NCI-H2081 treated with DMSO at 0.1 percent for 48 hours (cell line): ENCODE measurements around the gene ZFP90.
"Not testable (repeated sequence)": the region's sequence is repeated elsewhere in the genome, so short reads cannot be mapped to it uniquely, and the experiment has no call there.

Source experiments
- DNase-seq: peaks from one replicate; lab custom pipeline; 2025; lab: John Stamatoyannopoulos, UW

The ZFP90 gene

DNA sequence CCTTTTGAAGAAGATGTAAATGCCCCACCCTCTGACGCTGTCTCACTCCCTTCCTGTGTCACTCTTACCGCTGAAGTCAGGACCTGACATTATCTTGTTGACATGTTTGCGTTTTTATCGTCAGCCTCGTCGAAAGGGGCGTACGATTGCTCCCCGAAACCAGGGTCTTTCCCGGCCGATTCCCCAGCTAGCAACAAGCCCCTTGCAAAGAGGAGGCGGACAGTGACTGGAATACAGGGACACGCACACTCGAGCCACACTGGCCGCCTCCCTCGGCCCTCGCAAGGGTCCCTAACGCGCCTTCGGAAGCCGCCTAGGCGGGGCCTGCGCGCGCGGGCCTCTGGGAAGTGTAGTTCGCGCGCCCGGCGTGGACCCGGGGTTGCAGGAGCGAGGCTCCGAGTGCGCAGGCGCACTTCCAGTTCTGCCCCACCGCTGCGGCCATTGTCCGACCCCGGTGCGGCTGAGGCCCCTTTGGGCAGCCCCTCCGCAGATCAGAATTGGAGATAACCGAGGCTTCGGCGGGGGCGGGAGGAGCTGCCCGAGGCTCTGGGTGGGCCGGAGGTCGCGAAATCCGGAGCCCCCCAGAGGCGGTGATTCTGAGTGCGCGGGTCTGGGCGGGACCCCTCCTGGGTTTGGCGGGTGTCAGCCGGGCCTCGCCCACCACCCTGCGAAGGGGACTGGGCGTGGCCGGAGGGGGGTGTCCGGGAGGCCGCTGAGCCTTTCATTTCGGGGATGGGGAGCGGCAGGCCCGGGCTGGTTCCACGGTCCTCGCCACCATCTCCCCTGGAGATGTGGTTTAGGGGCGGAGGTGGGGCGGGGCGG, at the start of gene ZFP90:
Gene ZFP90, plus strand, starts transcription at position 412 of the 822 bp plus-strand sequence. CDS start 502 bp downstream, outside the sequence.
- DNase-seq: peak; percentile 10

DNA sequence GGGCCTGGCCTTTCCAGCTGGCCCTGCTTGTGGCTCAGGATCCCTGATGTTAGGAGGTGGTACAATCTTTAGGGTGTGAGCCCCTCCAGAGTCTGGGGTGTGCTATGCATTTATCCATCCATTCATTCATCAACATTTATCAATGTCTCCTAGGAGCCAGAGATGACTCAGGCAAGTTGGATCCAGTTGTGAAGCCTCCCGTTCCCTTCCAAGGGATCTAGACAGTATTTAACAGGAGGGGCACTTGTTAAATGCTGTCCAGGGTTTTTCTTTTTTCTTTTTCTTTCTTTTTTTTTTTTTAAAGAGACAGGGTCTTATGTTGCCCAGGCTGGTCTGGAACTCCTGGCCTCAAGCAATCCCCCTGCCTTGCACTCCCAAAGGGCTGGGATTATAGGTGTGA, 48.7 kb upstream of the ZFP90 start:
- no peak for DNase-seq

DNA sequence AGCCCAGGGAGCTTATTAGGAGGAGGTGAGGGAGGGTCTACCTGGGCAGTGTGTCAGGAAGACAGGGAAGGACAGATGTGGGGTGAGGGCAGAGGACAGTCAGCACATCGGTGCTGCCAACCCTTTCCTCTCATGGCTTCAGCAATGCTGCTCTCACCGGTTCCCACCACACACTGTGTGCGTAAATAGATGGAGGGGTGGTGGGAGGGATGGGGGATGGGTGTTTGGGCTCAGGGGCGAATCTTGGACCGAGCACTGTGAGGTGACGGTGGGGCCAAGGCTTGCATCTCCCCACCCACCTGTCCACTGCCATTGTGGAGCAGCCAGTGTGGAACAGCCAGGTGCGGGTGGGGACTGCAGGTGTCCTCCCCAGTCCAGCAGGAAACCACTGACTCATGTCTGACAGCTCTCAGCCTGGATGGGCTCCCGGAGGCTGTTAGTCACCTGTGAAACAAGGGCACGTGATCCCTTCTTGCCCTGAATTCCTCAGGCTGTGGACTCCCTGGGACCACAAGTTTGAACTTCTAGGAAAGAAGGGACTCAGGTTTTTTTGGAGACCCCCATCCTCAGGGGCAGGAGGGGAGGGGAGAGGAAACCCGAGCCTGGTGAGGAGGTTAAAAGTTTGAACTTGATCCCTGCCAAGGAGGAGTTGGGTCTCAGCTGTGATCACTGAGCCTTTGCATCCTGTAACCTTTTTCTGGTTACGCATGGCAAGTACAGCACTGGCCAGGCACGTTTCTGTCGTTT, 48.1 kb upstream of the ZFP90 start:
- no peak for DNase-seq

DNA sequence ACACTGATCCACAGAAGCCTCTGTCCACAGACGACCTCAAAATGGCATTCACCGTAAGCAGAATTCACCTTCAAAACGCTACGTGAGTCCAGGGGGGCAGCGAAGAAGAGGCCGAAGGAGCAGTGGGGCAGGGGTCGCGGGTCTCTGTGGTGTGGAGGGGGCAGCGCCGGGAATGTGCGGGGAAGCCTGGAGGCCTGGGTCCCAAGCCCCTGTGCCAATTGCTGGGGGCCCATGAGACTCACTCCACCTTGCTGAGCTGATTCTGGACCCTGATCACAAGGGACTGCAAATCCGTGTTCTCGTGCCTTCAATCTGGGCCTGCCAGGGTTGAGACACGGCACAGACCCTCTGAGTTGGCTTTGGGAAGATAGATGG, 47.5 kb upstream of the ZFP90 start:
- no peak for DNase-seq

DNA sequence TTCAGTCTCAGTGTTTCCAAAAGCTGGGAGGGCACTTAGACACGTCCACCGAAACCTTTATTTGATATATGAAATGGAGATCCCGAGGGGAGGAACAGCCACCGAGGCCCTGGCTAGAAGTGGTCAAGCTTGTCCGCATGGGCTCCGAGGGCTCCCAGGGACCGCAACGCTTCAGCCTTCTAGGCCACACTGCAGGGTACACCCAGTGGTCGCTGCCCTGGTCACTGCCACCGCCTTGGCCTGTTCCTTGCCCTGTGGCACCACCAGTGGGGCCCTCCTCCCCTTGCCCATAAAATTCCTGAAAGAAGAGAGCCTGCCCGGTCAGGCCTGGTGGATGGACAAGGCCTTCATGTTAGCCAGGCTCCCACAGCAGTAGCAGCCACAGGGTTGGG, 46.9 kb upstream of the ZFP90 start:
- no peak for DNase-seq

DNA sequence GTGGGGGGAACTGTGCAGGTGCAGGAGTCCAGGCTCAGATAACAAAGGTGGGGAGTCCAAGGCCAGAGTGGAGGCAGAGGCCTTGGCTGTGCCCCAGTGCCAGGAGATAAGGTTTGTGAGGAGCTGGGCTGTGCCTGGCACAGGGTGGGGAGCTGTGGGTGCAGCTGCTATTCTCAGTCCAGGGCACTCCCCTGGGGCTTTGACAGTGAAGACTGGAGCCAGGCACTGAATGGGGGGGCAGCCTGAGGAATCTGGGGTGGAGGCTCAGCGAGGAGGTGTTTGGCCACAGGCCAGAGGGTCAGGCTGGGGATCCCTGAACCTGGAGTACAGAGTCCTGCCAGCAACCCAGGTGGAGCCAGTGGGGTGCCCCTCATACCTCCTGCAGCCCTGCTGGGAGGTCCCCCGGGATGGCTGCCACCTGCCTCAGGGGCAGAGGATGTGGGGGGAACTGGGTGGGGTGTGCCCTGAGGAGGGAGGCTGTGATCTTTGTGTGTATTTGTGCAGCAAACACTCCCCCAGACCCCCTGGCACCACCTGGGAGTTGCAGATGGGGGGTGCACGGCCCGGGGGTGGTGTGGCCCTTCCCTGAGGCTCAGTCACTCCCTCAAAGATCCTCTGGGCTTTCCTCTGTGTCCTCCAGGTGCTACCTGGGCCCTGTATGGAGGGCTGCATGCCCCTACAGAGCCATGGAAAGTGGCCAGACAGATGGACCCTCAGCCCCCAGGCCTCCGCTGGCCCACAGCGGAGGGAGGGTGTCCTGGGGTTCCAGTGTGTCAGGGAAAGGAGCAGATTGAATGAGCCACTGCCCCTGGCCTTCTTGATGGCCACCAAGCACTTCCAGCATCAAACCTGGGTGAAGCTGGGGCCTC, 46.3 kb upstream of the ZFP90 start:
- no peak for DNase-seq

DNA sequence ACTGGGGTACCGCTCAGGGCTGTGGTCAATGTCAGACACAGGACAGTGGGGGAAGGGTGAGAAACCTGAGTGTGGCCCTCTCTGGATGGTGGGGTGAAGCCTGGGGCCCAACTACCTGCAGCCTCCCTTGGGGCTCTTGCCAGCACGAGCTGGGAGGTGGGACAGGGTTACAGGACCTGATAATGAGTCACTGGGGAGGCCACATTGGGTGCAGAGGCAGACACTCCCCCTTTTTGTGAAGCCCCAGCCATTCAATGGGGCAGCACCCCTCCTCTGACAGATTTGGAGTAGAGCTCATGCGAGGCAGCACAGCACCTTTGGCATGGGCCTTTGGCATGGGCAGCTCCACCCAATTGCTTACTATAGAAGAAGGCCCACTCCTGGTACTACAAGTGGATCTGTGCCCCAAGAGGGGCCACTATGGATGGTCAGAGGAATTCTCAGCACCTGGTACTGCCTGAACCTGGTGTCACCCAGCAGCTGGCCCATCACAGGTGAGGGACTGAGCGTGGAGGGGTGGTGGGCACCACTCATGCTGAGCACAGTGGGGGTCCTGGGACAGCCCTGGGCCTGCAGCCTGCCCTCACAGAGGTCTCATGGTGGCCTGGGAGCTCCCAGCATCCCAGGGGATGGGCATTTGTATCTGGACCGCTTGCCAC, 45.5 kb upstream of the ZFP90 start:
- DNase-seq: no peak

DNA sequence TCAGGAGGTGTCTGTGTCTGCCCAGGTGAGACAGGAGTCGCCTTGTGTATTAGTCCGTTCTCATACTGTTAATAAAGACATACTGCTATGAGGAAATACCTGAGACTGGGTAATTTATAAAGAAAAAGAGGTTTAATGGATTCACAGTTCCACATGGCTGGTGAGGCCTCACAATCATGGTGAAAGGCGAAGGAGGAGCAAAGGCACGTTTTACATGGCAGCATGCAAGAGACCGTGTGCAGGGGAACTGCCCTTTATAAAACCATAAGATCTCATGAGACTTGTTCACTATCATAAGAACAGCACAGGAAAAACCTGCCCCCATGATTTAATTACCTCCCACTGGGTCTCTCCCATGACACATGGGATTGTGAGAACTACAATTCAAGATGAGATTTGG, 44.8 kb upstream of the ZFP90 start:
- not testable (repeated sequence) for DNase-seq

DNA sequence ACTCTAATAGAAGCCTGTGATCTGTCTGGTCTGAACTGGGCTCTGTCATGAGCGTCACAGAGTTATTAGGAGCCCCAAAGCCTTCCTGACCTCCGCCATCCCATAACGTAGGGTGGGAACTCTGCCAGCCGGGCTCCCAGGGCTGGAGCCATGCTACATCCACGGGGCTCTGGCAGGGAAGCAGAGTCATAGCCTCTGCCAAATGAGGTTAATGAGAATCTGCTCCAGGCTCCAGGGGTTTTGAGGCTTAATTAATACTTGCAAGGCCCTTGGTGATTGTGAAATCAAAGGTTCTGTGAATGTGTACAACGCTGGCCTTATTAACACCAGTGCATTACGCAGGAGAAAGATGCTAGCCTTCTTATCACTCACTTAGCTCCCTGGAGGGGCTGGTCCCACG, 42.4 kb upstream of the ZFP90 start:
- DNase-seq: no peak

DNA sequence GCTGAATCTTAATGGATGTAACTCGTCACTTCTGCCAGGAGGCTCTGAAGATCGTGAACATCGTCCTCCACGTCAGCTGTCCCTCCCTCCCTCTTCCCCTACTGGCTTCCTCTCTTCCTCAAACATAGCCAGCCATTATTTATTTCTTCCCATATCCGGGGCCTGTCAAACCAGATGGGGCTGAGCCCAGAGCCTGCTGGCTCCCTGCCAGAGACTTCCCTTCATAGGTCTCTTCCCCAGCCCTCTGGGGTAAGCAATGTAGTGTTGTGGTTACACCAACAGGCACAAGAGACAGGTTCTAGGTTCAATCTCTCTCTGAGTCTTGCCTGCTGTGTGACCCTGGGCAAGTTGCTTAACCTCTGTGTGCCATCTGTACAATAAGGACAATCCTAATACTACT, 40.1 kb upstream of the ZFP90 start:
- no peak for DNase-seq

DNA sequence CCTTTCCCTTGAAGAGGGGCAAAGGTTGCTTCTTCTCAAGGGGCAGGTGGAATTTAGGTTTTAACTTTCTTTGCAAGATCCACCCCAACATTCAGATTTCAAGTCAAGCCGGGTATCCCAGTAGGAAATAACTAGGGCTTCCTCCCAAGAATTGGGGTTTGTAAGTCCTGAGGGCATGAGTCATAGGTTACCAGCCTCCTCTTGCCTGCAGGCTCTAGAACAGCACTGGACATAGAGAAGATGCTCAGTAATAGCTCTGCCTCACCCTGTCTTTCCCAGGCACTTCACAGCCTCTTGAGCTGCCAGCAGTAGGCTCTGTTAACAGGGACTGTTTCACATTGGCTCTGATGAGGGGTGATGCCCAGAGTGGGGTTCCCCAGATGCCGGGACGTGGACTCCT, 35.8 kb upstream of the ZFP90 start:
- no peak for DNase-seq

DNA sequence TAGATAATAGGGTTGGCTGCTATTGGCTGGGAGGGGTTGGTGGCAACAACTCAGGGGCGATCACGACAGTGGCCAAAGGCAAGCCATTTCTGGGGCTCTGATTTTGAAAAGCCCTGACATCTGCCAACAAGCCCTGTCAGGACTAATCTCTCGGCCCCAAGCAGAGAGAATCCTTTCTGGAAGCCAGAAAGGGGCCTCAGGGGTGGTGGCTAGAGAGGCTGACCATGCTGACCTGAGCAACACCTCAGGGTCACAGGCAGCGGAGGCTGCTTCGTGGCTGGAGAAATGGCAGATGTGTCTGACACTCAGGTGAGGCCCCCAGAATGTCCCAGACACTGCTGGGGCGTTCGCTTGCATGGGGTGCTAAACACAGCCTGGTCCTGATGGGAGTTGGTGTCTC, 35.0 kb upstream of the ZFP90 start:
- DNase-seq: no peak

DNA sequence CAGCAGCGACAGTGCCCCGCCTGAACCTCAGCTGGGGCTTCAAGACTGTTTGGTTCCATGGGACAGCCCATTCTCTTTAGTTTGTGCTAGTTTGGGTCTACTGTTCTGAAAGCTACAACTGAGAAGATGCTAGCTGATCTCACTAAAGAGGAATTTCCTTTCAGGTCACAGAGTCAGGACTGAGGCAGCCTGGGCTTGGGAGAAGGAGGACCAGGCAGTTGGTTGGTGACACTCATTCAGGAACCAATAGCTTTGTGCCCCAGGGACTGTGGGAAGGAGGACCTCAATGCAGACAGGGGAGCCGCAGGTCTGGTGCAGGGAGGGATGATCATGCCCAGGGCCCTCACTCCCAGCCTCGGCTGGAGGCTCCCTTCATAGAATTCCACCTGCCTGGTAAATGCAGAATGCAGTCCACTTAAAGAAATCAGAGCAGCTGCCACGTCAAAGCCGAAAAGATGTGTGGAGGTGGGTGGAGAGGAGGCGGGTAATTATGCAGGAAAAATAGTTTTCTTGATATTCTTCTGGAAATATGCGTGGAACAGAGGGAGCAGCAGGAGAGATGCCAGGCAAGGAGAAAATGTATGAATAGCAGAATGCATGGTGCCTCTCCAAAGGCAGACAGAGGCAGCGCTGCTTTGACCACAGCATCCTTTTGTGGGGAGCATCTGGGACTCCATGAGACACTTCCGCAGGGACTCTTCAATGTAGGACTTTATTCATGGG, 32.6 kb upstream of the ZFP90 start:
- DNase-seq: no peak

DNA sequence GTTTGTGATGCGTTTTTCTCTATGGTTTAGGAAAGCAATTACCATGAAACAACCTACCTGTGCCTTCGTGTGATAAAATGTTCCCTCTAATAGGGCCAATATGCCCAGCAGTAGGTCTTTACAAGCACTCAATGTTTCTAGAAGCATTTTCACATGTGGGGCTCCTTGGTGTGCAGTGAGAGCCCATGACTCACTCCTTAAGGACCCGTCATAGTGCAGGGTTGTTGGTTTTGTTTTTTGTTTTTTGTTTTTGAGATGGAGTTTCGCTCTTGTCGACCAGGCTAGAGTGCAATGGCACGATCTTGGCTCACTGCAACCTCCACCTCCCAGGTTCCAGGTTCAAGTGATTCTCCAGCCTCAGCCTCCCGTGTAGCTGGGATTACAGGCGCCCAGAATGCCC, 31.1 kb upstream of the ZFP90 start:
- DNase-seq: no peak

DNA sequence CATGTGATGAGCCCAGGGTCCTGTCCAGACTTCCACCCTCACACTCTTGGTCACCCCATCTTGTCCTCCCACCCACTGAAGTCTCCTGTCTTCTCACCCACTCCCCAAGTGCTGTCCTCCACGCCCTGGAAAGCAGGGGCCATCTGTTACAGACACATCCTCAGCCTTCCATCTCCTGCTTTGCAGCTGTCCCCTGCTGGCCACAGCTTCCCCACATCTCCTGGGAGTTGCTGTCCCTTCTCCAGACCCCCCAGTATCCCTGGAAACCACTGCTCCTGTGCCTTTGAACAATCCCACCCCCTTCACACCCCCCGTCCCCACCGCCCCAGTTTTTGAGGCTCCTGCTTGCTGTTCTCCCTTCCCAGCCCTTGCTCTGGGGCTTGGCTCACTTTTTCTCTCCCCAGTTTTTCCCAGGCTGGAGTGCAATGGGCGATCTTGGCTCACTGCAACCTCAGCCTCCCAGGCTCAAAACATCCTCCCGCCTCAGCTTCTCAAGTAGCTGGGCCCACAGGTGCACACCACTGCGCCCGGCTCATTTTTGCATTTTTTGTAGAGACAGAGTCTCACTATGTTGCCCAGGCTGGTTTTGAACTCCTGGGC, 30.4 kb upstream of the ZFP90 start:
- DNase-seq: no peak

DNA sequence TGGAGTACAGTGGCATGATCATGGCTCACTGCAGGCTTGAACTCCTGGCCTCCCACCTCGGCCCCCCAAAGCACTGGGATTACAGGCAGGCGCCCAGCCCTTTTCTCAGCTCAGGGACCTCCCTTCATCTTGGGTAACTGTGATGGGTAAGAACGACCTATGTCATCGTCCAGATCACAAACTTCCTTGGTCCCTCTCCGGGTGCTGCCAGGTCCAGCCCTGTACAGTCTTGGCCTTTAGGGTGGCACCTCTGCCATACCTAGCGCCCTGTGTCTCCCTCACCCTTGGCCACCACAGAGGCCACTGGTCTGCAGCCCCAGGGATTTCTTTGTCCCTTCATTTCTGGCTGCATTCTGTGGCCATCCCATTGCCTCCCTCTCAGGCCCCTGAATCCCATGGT, 29.7 kb upstream of the ZFP90 start:
- no peak for DNase-seq

DNA sequence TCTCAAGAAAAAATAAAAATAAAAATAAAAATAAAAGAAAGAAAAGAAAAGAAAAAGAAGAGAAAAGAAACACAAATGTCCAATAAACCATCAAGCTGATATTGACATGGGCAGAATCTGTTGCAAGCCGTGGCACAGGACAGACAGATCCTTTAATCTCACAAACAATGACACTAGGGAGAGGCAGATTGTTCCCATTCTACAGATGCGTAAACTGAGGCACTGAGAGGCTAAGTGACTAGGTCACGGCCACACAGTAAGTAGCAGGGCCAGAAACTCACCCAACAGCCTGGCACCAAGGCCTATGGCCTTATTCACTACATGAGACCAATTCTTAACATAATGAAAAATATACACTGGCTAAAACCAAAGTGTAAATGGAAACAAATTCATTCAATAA, 28.3 kb upstream of the ZFP90 start:
- DNase-seq: no peak

DNA sequence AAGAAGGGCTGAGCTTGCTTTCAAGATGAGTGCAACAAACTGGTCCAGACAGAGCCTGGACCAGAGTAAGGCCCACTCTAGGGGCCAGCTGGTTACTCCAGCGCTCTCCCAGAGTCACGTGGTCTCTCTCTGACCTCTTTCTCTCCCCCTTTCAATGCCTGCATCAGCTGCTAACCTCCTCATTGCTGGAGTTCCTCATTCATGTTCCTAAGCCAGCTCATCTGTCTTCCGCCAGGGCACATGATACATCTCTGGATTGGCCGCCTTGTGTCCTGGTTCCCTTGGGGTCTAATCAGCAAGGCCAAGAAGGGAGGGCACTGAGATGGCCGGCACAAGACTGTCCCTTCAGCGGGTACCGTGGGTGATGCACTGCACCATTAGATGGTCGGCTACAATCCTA, 26.9 kb upstream of the ZFP90 start:
- no peak for DNase-seq

DNA sequence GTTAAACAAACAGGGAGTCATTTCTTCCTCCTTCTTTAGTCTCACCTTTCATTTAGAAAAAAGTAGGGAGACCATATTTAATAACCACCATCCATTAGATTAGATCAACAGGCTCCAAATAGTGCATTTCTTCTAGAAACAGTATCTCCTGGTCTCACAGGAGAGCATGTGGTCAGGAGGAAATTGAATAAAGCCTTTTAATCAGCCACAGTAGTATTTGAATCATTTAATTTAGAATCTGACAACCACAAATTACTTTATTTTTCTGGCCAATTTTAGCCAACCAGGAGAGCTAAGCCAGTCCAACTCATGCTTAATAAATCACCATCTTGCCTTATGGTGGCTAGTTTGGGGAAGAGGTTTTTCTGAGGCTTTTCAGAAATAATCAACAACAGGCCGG, 26.3 kb upstream of the ZFP90 start:
- no peak for DNase-seq

DNA sequence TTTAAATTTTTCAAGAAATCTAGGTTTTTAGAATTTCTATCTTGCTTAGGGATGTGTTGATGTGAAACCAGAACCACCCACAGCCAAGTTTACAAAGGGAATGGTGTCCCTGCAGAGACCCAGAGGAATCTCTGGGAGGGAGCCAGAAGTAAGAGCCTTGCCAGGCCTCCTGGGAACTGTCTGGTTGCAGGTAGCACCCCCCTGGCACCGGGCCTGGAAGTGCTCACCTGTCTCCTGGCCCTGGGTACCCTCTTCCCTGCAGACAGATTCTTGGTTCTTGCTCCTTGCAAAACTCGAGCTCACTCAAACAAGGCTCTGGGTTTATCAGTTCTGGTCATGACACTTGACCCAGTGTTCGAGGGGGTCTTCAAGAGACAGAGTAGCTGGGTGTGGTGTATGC, 24.6 kb upstream of the ZFP90 start:
- no peak for DNase-seq

DNA sequence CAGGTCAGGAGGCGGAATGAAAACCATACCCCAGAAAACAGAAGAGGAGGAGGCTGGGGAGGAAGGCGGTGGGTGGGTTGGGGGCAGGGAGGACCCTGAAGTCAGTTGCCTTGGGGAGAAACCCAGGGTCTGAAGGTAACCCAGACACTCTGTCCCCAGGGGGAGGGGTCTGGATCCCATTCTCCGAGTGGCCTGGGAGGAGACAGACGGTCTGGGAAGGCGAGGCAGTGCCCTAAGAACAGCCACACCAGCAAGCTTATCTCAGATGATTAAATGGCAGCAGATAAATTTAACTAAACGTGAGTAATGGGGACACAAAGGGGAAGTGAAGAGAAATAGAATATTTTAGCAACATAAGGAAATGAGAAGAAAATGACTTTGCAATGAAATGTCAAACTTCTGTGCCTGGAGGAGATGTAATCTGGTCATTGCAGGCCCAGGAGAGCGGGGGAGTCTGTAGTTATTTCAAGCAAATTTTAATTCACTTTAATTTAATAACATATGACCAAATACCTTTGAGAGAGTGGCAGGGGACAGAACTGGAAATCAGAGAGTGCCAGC, 21.4 kb upstream of the ZFP90 start:
- DNase-seq: no peak
